ENCODE results near the gene SELENON. TPM values are rescaled to one million over a fixed set of nuclear protein-coding genes. Genes with fewer than 3 reads are reported as not detected.

The SELENON gene
- polyA plus RNA-seq, 1 experiment, result 39.9 TPM

GRCh38 chr1:25767437-25767770 is 32.6 kb upstream of the SELENON start:
- ChIA-PET CTCF (no interaction called here), POLR2A (interaction anchor here (1.0 kb wide), 1 partner anchor 11 kb away, joined by 3 read pairs; no protein-coding TSS in a partner anchor)
- Histone ChIP-seq H3K36me3 (ENCODE audit: control insufficient read depth, insufficient read depth, low read length) (no peaks in the 10 kb centered on the region), H3K27me3 (ENCODE audit: control insufficient read depth, insufficient read depth, low read length) (no peaks in the 10 kb centered on the region; the same call in 1 of the 2 replicates), H3K4me3 (ENCODE audit: low read depth, low read length) (no peak overlapping the region)
- TF ChIP-seq CTCF (IDR thresholded peaks at IDR 0.05; ENCODE audit: insufficient read depth, low read depth, low read length), result no peak
- DNase-seq (ENCODE audit: low read depth), result no peak

GRCh38 chr1:25768999-25769398 is 31.0 kb upstream of the SELENON start:
- ChIA-PET CTCF (no interaction called here), POLR2A (no interaction called here)
- Histone ChIP-seq H3K27me3 (ENCODE audit: control insufficient read depth, insufficient read depth, low read length) (no peaks in the 10 kb centered on the region; the same call in 1 of the 2 replicates), H3K36me3 (ENCODE audit: control insufficient read depth, insufficient read depth, low read length) (no peaks in the 10 kb centered on the region), H3K4me3 (ENCODE audit: low read depth, low read length) (no peak overlapping the region)
- DNase-seq (ENCODE audit: low read depth), result no peak
- no peak for TF ChIP-seq CTCF (IDR thresholded peaks at IDR 0.05; ENCODE audit: insufficient read depth, low read depth, low read length)

- CTCF ChIA-PET, result no interaction called here
- TF ChIP-seq CTCF (IDR thresholded peaks at IDR 0.05; ENCODE audit: insufficient read depth, low read depth, low read length), result no peak
- Histone ChIP-seq H3K36me3 (ENCODE audit: control insufficient read depth, insufficient read depth, low read length) (no peaks in the 10 kb centered on the region), H3K4me3 (ENCODE audit: low read depth, low read length) (no peak overlapping the region), H3K27me3 (ENCODE audit: control insufficient read depth, insufficient read depth, low read length) (no peaks in the 10 kb centered on the region; the same call in 1 of the 2 replicates)
- DNase-seq (ENCODE audit: low read depth), result no peak
- POLR2A ChIA-PET, result no interaction called here
Observed at GRCh38 chr1:25769625-25770383, 30.2 kb upstream of the SELENON start.

- no peak overlapping the region for H3K4me3 ChIP-seq (ENCODE audit: low read depth, low read length)
- no peak for TF ChIP-seq CTCF (IDR thresholded peaks at IDR 0.05; ENCODE audit: insufficient read depth, low read depth, low read length)
- H3K27me3 ChIP-seq (ENCODE audit: control insufficient read depth, insufficient read depth, low read length), result no peaks in the 10 kb centered on the region; the same call in 1 of the 2 replicates
- no peaks in the 10 kb centered on the region for H3K36me3 ChIP-seq (ENCODE audit: control insufficient read depth, insufficient read depth, low read length)
- CTCF ChIA-PET, result no interaction called here
- POLR2A ChIA-PET, result no interaction called here
- no peak for DNase-seq (ENCODE audit: low read depth)
Observed at GRCh38 chr1:25770541-25771220, 29.3 kb upstream of the SELENON start.

GRCh38 chr1:25771221-25772114 is 28.5 kb upstream of the SELENON start:
- Histone ChIP-seq H3K4me3 (ENCODE audit: low read depth, low read length) (no peak overlapping the region), H3K27me3 (ENCODE audit: control insufficient read depth, insufficient read depth, low read length) (no peaks in the 10 kb centered on the region; the same call in 1 of the 2 replicates), H3K36me3 (ENCODE audit: control insufficient read depth, insufficient read depth, low read length) (no peaks in the 10 kb centered on the region)
- DNase-seq (ENCODE audit: low read depth), result no peak
- TF ChIP-seq CTCF (IDR thresholded peaks at IDR 0.05; ENCODE audit: insufficient read depth, low read depth, low read length), result no peak
- CTCF ChIA-PET, result no interaction called here
- POLR2A ChIA-PET, result no interaction called here
